ENCODE measurements around the gene MUC2. TPM values are rescaled to one million over a fixed set of nuclear protein-coding genes. Genes with fewer than 3 reads are reported as not detected.
A peak's percentile ranks its signal among the peaks of the same experiment; 100 is the strongest.

MUC2 gene
- total RNA-seq, 2 experiments from 2014 or later, result not detected

GRCh38 chr11:1048375-1049070 lies 26.2 kb upstream of the MUC2 start:
- no peaks in the 10 kb centered on the region for H3K9me3 Mint-ChIP-seq (ENCODE audit: low read depth)
- peaks cover 4% of the 10 kb centered on the region for H3K27me3 Mint-ChIP-seq
- ATAC-seq (no peak), DNase-seq (no peak)
- H3K4me1 Mint-ChIP-seq, result no peaks in the 10 kb centered on the region
- no peak overlapping the region for H3K4me3 Mint-ChIP-seq
- POLR2A ChIA-PET, result no interaction called here
- intact Hi-C loops (cut with DNase I, micrococcal nuclease), result no loop called here
- no peak overlapping the region for H3K27ac Mint-ChIP-seq
- H3K36me3 Mint-ChIP-seq (ENCODE audit: low read depth), result no peaks in the 10 kb centered on the region
- CTCF ChIA-PET, result no interaction called here

- no peaks in the 10 kb centered on the region for H3K36me3 Mint-ChIP-seq (ENCODE audit: low read depth)
- H3K27ac Mint-ChIP-seq, result no peak overlapping the region
- DNase-seq, result no peak
- ChIA-PET CTCF (no interaction called here), POLR2A (no interaction called here)
- peaks cover 4% of the 10 kb centered on the region for H3K27me3 Mint-ChIP-seq
- intact Hi-C loops (cut with DNase I, micrococcal nuclease), result no loop called here
- H3K4me1 Mint-ChIP-seq, result no peaks in the 10 kb centered on the region
- no peaks in the 10 kb centered on the region for H3K9me3 Mint-ChIP-seq (ENCODE audit: low read depth)
- H3K4me3 Mint-ChIP-seq, result no peak overlapping the region
- ATAC-seq, result no peak
These were observed 25.6 kb upstream of the MUC2 start for GRCh38 chr11:1049071-1049405.

GRCh38 chr11:1049431-1049891 lies 25.2 kb upstream of the MUC2 start:
- Mint-ChIP-seq H3K36me3 (ENCODE audit: low read depth) (no peaks in the 10 kb centered on the region), H3K27ac (no peak overlapping the region), H3K4me3 (no peak overlapping the region), H3K27me3 (peaks cover 4% of the 10 kb centered on the region), H3K4me1 (no peaks in the 10 kb centered on the region), H3K9me3 (ENCODE audit: low read depth) (no peaks in the 10 kb centered on the region)
- ATAC-seq (no peak), DNase-seq (no peak)
- intact Hi-C loops (cut with DNase I, micrococcal nuclease), result no loop called here
- CTCF ChIA-PET, result interaction anchor here (0.7 kb wide), 1 partner anchor 155 kb away, joined by 3 read pairs; no protein-coding TSS in a partner anchor
- POLR2A ChIA-PET, result no interaction called here

GRCh38 chr11:1049911-1050580 lies 24.6 kb upstream of the MUC2 start:
- Mint-ChIP-seq H3K4me3 (no peak overlapping the region), H3K4me1 (no peaks in the 10 kb centered on the region), H3K27ac (no peak overlapping the region), H3K36me3 (ENCODE audit: low read depth) (no peaks in the 10 kb centered on the region), H3K27me3 (peaks cover 4% of the 10 kb centered on the region), H3K9me3 (ENCODE audit: low read depth) (no peaks in the 10 kb centered on the region)
- CTCF ChIA-PET, result interaction anchor here (0.6 to 0.9 kb wide), 3 partner anchors 156 to 286 kb away, joined by 3 to 4 read pairs (median 4); no protein-coding TSS in a partner anchor
- DNase-seq, result no peak
- no peak for ATAC-seq
- POLR2A ChIA-PET, result no interaction called here
- intact Hi-C loops (cut with DNase I, micrococcal nuclease), result no loop called here

- CTCF ChIA-PET, result interaction anchor here (0.6 to 0.9 kb wide), 2 partner anchors 202 to 287 kb away, joined by 4 read pairs; no protein-coding TSS in a partner anchor
- POLR2A ChIA-PET, result no interaction called here
These were observed 23.9 kb upstream of the MUC2 start for GRCh38 chr11:1050581-1051355.

GRCh38 chr11:1051356-1052132 lies 23.1 kb upstream of the MUC2 start:
- ATAC-seq (no peak), DNase-seq (no peak)
- Mint-ChIP-seq H3K36me3 (ENCODE audit: low read depth) (no peaks in the 10 kb centered on the region), H3K9me3 (ENCODE audit: low read depth) (no peaks in the 10 kb centered on the region), H3K4me1 (no peaks in the 10 kb centered on the region), H3K27ac (no peak overlapping the region), H3K4me3 (no peak overlapping the region), H3K27me3 (peaks cover 4% of the 10 kb centered on the region)
- intact Hi-C loops (cut with DNase I, micrococcal nuclease), result loop anchor here (1.0 kb wide), 2 partner anchors 126 to 203 kb away; partner anchors contain the start of gene AP2A2 (in 1 of the 2)
- CTCF ChIA-PET, result no interaction called here
- POLR2A ChIA-PET, result no interaction called here

More at GRCh38 chr11:1050581-1051355, 23.9 kb upstream of the MUC2 start:
- Mint-ChIP-seq H3K27ac (no peak overlapping the region), H3K4me3 (no peak overlapping the region), H3K9me3 (ENCODE audit: low read depth) (no peaks in the 10 kb centered on the region), H3K36me3 (ENCODE audit: low read depth) (no peaks in the 10 kb centered on the region), H3K27me3 (peaks cover 4% of the 10 kb centered on the region), H3K4me1 (no peaks in the 10 kb centered on the region)
- intact Hi-C loops (cut with DNase I, micrococcal nuclease), result loop anchor here (1.0 kb wide), 2 partner anchors 125 to 202 kb away; partner anchors contain the start of gene AP2A2 (in 1 of the 2)
- ATAC-seq (peak; percentile 96), DNase-seq (peak; percentile 79)

- intact Hi-C loops (cut with DNase I, micrococcal nuclease), result no loop called here
- ChIA-PET POLR2A (no interaction called here), CTCF (interaction anchor here (0.5 kb wide), 1 partner anchor 101 kb away, joined by 3 read pairs; no protein-coding TSS in a partner anchor)
These were observed 22.3 kb upstream of the MUC2 start for GRCh38 chr11:1052133-1053011.

GRCh38 chr11:1053121-1053901 lies 21.4 kb upstream of the MUC2 start:
- intact Hi-C loops (cut with DNase I, micrococcal nuclease), result no loop called here
- H3K4me3 Mint-ChIP-seq, result no peak overlapping the region
- no peak for DNase-seq

More at GRCh38 chr11:1052133-1053011, 22.3 kb upstream of the MUC2 start:
- DNase-seq, result no peak
- no peaks in the 10 kb centered on the region for H3K36me3 Mint-ChIP-seq (ENCODE audit: low read depth)
- peaks cover 4% of the 10 kb centered on the region for H3K27me3 Mint-ChIP-seq
- H3K9me3 Mint-ChIP-seq (ENCODE audit: low read depth), result no peaks in the 10 kb centered on the region
- no peak overlapping the region for H3K27ac Mint-ChIP-seq
- ATAC-seq, result no peak
- no peak overlapping the region for H3K4me3 Mint-ChIP-seq
- H3K4me1 Mint-ChIP-seq, result no peaks in the 10 kb centered on the region

GRCh38 chr11:1054143-1055108 lies 20.2 kb upstream of the MUC2 start:
- ATAC-seq (no peak), DNase-seq (no peak)
- no peaks in the 10 kb centered on the region for H3K27me3 Mint-ChIP-seq
- H3K36me3 Mint-ChIP-seq (ENCODE audit: low read depth), result no peaks in the 10 kb centered on the region
- ChIA-PET CTCF (interaction anchor here (1.1 kb wide), 1 partner anchor 206 kb away, joined by 3 read pairs; no protein-coding TSS in a partner anchor), POLR2A (no interaction called here)
- H3K4me3 Mint-ChIP-seq, result no peak overlapping the region
- no peak overlapping the region for H3K27ac Mint-ChIP-seq
- no peaks in the 10 kb centered on the region for H3K4me1 Mint-ChIP-seq
- no peaks in the 10 kb centered on the region for H3K9me3 Mint-ChIP-seq (ENCODE audit: low read depth)
- intact Hi-C loops (cut with DNase I, micrococcal nuclease), result no loop called here

More at GRCh38 chr11:1053121-1053901, 21.4 kb upstream of the MUC2 start:
- peaks cover 2% of the 10 kb centered on the region for H3K27me3 Mint-ChIP-seq
- no peaks in the 10 kb centered on the region for H3K36me3 Mint-ChIP-seq (ENCODE audit: low read depth)
- CTCF ChIA-PET, result interaction anchor here (0.5 to 1.1 kb wide), 2 partner anchors 102 to 205 kb away, joined by 3 read pairs; no protein-coding TSS in a partner anchor
- H3K4me1 Mint-ChIP-seq, result no peaks in the 10 kb centered on the region
- no peaks in the 10 kb centered on the region for H3K9me3 Mint-ChIP-seq (ENCODE audit: low read depth)
- H3K27ac Mint-ChIP-seq, result no peak overlapping the region
- no peak for ATAC-seq
- POLR2A ChIA-PET, result no interaction called here
